SU-DHL-6 (cell line): ENCODE results near the gene SLC12A2.

Experiments used
- EZH2phosphoT487 ChIP-seq: fragments of 200-600 bp; sonication (generic), shearing (Covaris generic); conservative IDR thresholded peaks from 2 replicates; pipeline ENCODE4 v1.6.1; 2018; ENCODE audit warnings: mild to moderate bottlenecking, antibody characterized with exemption, low read length, moderate library complexity, mixed read lengths
- TF ChIP-seq, protein P1 (sequence below): fragments of 200-600 bp; sonication (generic); IDR thresholded peaks from one replicate; pipeline ENCODE4 v1.5.1; 2017; ENCODE audit warnings: antibody characterized with exemption, mild to moderate bottlenecking, low read length, moderate library complexity; ENCODE audit not compliant: insufficient read depth, poor library complexity, severe bottlenecking

- TF ChIP-seq, protein P1, sequence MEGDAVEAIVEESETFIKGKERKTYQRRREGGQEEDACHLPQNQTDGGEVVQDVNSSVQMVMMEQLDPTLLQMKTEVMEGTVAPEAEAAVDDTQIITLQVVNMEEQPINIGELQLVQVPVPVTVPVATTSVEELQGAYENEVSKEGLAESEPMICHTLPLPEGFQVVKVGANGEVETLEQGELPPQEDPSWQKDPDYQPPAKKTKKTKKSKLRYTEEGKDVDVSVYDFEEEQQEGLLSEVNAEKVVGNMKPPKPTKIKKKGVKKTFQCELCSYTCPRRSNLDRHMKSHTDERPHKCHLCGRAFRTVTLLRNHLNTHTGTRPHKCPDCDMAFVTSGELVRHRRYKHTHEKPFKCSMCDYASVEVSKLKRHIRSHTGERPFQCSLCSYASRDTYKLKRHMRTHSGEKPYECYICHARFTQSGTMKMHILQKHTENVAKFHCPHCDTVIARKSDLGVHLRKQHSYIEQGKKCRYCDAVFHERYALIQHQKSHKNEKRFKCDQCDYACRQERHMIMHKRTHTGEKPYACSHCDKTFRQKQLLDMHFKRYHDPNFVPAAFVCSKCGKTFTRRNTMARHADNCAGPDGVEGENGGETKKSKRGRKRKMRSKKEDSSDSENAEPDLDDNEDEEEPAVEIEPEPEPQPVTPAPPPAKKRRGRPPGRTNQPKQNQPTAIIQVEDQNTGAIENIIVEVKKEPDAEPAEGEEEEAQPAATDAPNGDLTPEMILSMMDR: no peak
- TF ChIP-seq EZH2phosphoT487: no peak
These were observed 124.9 kb downstream of the SLC12A2 start for GRCh38 chr5:128208436-128208835.
